DND-41 (cell line): ENCODE data around the gene PHETA2.

Experiments used
- EZH2 ChIP-seq: IDR thresholded peaks from 3 replicates; pipeline ENCODE4 v1.6.1; 2012; ENCODE audit warnings: borderline replicate concordance, low read depth, mild to moderate bottlenecking, moderate library complexity, low read length, inconsistent platforms; ENCODE audit not compliant: severe bottlenecking
- TF ChIP-seq, protein P1 (sequence below): IDR thresholded peaks from 2 replicates; pipeline ENCODE4 v1.5.1; 2012; ENCODE audit warnings: borderline replicate concordance, low read length, moderate library complexity, mild to moderate bottlenecking; ENCODE audit not compliant: poor library complexity, severe bottlenecking; ENCODE audit errors: extremely low read depth

DNA sequence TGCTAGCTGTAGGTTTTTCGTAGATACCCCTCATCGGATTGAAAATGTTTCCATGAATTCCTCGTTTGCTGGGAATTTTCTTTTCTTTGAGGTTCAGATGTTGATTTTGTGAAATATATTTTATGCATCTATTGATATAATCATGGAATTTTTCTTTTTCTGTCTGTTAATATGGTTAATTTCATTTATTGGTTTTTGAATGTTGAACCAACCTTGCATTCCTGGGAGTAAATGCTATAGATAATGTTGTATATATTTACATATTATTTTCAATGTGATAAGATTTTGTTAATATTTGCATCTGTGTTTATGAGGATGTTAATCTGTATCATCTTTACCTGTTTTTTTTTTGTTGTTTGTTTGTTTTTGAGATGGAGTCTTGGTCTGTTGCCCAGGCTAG, 27.2 kb downstream of the PHETA2 start:
- TF ChIP-seq, protein P1, sequence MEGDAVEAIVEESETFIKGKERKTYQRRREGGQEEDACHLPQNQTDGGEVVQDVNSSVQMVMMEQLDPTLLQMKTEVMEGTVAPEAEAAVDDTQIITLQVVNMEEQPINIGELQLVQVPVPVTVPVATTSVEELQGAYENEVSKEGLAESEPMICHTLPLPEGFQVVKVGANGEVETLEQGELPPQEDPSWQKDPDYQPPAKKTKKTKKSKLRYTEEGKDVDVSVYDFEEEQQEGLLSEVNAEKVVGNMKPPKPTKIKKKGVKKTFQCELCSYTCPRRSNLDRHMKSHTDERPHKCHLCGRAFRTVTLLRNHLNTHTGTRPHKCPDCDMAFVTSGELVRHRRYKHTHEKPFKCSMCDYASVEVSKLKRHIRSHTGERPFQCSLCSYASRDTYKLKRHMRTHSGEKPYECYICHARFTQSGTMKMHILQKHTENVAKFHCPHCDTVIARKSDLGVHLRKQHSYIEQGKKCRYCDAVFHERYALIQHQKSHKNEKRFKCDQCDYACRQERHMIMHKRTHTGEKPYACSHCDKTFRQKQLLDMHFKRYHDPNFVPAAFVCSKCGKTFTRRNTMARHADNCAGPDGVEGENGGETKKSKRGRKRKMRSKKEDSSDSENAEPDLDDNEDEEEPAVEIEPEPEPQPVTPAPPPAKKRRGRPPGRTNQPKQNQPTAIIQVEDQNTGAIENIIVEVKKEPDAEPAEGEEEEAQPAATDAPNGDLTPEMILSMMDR, result no peak
- no peak for TF ChIP-seq EZH2
